Duodenal mucosa (tissue), 2 donors: ENCODE data around the gene PAGE1.

ENCODE experiments used
- H3K27ac ChIP-seq: one replicate; pipeline ENCODE4 v1.7.0; 2013; ENCODE audit warnings: low read depth, low read length
- H3K27me3 ChIP-seq, 2 donors: one replicate each; pipeline ENCODE4 v1.7.0; 2013; ENCODE audit warnings: low read length in 2 of 2, control low read depth in 1 of 2; ENCODE audit not compliant: insufficient read depth in 2 of 2, control insufficient read depth in 1 of 2
- H3K36me3 ChIP-seq, 2 donors: one replicate each; pipeline ENCODE4 v1.7.0; 2013; ENCODE audit warnings: low read length in 2 of 2, control low read depth in 1 of 2; ENCODE audit not compliant: insufficient read depth in 2 of 2, control insufficient read depth in 1 of 2
- H3K4me1 ChIP-seq, 2 donors: one replicate each; pipeline ENCODE4 v1.7.0; 2013; ENCODE audit warnings: low read length in 2 of 2, control low read depth in 1 of 2; ENCODE audit not compliant: insufficient read depth in 2 of 2, control insufficient read depth in 1 of 2
- H3K4me3 ChIP-seq, 2 donors: one replicate each; pipeline ENCODE4 v1.7.0; 2013; ENCODE audit warnings: low read length in 2 of 2, low read depth in 1 of 2
- H3K9ac ChIP-seq, 2 donors: one replicate each; pipeline ENCODE4 v1.7.0; 2013; ENCODE audit warnings: low read length in 2 of 2, low read depth in 1 of 2
- H3K9me3 ChIP-seq, 2 donors: one replicate each; pipeline ENCODE4 v1.7.0; 2013; ENCODE audit warnings: low read length in 2 of 2, control low read depth in 1 of 2; ENCODE audit not compliant: control insufficient read depth in 1 of 2

The PAGE1 gene

GRCh38 chrX:49704691-49705404 lies 9.1 kb upstream of the PAGE1 start:
- H3K4me3 ChIP-seq = no peak overlapping the region
- no peaks in the 10 kb centered on the region for H3K4me1 ChIP-seq
- no peaks in the 10 kb centered on the region for H3K9me3 ChIP-seq
- no peak overlapping the region for H3K27ac ChIP-seq
- H3K36me3 ChIP-seq = no peaks in the 10 kb centered on the region
- H3K9ac ChIP-seq = no peak overlapping the region
- H3K27me3 ChIP-seq = no peaks in the 10 kb centered on the region

DNA sequence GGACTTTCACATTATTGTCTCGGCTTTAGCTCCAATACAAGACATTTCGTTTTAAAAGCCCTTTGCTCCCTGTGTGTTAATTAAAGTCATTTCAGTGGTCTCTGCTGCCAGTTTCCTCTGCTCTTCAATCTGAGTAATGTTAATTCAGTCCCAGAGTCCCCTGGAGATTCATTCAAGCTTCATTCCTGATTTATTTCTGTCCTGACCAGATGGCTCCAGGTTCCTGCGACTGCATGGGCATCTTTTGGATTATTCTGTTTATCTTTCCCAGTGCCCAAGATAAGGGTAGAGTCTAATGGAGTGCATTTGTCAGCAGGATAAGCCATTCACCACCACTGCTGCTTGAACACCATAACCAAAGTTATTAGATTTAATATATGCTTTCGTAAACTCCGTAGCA lies 6.1 kb upstream of the PAGE1 start:
- Histone ChIP-seq H3K27me3 (no peaks in the 10 kb centered on the region), H3K9ac (no peak overlapping the region), H3K4me3 (no peak overlapping the region), H3K27ac (no peak overlapping the region), H3K36me3 (no peaks in the 10 kb centered on the region), H3K4me1 (no peaks in the 10 kb centered on the region), H3K9me3 (no peaks in the 10 kb centered on the region)

DNA sequence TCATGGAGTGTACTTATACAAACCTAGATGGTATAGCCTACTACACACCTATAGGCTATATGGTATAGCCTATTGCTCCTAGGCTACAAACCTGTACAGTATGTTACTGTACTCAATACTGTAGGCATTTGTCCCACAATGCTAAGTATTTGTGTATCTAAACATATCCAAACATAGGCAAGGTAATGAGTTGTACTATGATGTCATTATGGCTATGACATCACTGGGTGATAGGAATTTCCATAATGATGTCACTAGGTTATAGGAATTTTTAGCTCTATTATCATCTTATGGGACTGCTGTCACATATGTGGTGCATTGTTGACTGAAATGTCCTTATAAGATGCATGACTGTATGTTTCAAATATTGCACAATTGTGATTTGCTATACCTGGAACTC lies 5.5 kb upstream of the PAGE1 start:
- no peaks in the 10 kb centered on the region for H3K27me3 ChIP-seq
- H3K36me3 ChIP-seq = no peaks in the 10 kb centered on the region
- no peak overlapping the region for H3K27ac ChIP-seq
- no peak overlapping the region for H3K4me3 ChIP-seq
- no peaks in the 10 kb centered on the region for H3K9me3 ChIP-seq
- no peaks in the 10 kb centered on the region for H3K4me1 ChIP-seq
- no peak overlapping the region for H3K9ac ChIP-seq

GRCh38 chrX:49675075-49675719 lies 20.6 kb downstream of the PAGE1 start:
- Histone ChIP-seq H3K4me3 (no peak overlapping the region), H3K9me3 (no peaks in the 10 kb centered on the region), H3K27ac (no peak overlapping the region), H3K27me3 (no peaks in the 10 kb centered on the region), H3K9ac (no peak overlapping the region), H3K4me1 (no peaks in the 10 kb centered on the region), H3K36me3 (no peaks in the 10 kb centered on the region)

GRCh38 chrX:49673394-49673793 lies 22.4 kb downstream of the PAGE1 start:
- H3K27me3 ChIP-seq = no peaks in the 10 kb centered on the region
- H3K27ac ChIP-seq = no peak overlapping the region
- H3K36me3 ChIP-seq = no peaks in the 10 kb centered on the region
- no peaks in the 10 kb centered on the region for H3K4me1 ChIP-seq
- H3K4me3 ChIP-seq = no peak overlapping the region
- H3K9ac ChIP-seq = no peak overlapping the region
- no peaks in the 10 kb centered on the region for H3K9me3 ChIP-seq

DNA sequence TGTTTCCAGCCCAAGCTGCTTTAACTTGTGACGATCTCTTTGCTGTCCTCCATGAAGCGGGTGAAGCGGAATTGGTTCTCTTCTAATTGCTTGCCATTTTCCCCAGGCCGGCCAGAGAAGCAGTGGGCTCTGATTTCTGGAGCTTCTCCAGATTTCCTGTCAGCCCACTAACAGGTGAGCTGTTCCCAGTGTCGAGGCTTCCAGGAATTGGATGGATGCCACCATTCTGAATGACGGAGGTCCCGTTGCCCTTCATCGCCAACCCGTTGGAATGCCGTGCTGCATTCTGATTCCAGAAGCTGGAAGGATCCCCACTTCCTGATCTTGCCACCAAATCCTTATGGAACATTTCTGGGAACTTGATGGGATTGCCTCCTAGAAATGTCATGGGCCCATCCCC lies 31.0 kb downstream of the PAGE1 start:
- H3K4me1 ChIP-seq = no peaks in the 10 kb centered on the region
- no peaks in the 10 kb centered on the region for H3K9me3 ChIP-seq
- no peaks in the 10 kb centered on the region for H3K36me3 ChIP-seq
- no peaks in the 10 kb centered on the region for H3K27me3 ChIP-seq
- H3K9ac ChIP-seq = no peak overlapping the region
- H3K4me3 ChIP-seq = no peak overlapping the region
- no peak overlapping the region for H3K27ac ChIP-seq

DNA sequence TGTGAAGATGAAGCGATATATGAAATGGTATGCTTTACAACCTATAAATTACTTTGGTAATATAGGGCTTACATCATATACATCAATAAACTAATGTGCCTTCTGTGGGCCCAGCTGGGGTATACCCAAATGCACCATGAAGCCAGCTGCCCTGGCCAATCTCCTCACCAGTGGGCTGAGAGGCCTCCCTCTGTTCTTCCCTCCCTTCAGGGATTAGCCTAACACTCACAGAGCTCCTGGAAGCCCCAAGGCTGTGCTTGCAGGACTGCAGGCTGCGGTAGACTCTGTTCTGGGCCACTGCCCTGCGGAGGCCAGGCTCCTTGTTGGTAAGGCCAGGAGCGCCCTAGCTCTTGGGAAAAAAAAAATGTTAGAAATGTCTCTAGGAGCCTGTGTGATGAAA lies 33.9 kb downstream of the PAGE1 start:
- no peak overlapping the region for H3K4me3 ChIP-seq
- no peaks in the 10 kb centered on the region for H3K27me3 ChIP-seq
- H3K36me3 ChIP-seq = no peaks in the 10 kb centered on the region
- no peaks in the 10 kb centered on the region for H3K9me3 ChIP-seq
- H3K4me1 ChIP-seq = no peaks in the 10 kb centered on the region
- H3K9ac ChIP-seq = no peak overlapping the region
- no peak overlapping the region for H3K27ac ChIP-seq

GRCh38 chrX:49659771-49660170 lies 36.0 kb downstream of the PAGE1 start:
- Histone ChIP-seq H3K4me3 (no peak overlapping the region), H3K36me3 (no peaks in the 10 kb centered on the region), H3K27ac (no peak overlapping the region), H3K27me3 (no peaks in the 10 kb centered on the region), H3K9ac (no peak overlapping the region), H3K4me1 (no peaks in the 10 kb centered on the region), H3K9me3 (no peaks in the 10 kb centered on the region)

DNA sequence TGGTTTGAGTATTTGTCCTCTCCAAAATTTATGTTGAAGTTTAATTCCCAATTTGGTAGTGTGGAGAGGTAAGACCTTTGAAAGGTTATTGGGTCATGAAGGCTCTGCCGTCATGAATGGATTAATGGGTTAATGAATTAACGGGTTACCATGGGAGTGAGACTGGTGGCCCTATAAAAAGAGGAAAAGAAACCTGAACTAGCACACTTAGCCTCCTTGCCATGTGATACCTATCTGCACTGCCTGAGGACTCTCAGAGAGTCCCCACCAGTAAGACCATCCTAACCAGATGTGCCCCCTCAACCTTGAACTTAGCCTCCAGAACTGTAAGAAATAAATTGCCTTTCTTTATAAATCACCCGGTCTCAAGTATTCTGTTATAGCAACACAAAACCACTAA lies 39.3 kb downstream of the PAGE1 start:
- Histone ChIP-seq H3K27ac (no peak overlapping the region), H3K4me3 (no peak overlapping the region), H3K27me3 (no peaks in the 10 kb centered on the region), H3K4me1 (no peaks in the 10 kb centered on the region), H3K36me3 (no peaks in the 10 kb centered on the region), H3K9ac (no peak overlapping the region), H3K9me3 (no peaks in the 10 kb centered on the region)

DNA sequence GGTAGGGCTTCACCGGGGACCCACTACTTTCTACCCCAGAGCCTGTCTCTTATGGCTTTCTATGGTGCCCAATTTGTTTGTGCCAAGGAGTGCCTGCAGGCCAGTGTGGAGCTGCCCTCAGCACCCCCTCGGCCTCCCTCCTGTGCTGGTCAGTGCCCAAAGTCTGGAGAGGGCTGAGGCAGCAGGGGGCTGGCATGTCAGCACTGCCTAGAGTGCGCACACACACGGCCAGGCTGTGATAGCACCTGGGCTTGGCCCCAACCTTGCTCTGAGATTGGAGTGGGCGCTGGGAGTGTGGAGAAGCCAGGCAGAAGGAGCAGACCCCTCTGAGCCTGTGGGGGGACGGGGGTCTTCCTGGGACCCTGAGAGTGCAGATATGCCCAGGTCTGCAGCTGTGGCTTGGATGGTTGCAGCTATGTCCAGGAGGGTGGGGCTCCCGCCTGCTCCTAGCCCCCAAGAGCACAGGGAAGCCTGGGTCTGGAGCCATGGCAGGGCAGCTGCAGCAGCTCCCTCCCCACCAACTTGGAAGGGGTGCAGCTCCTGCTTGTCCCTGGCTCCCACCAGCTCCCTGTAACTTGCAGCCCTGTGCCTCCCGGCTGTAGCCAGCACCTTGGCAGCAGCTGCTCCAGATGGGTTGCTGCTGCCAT lies 50.7 kb downstream of the PAGE1 start:
- H3K9ac ChIP-seq = no peak overlapping the region
- H3K36me3 ChIP-seq = no peaks in the 10 kb centered on the region
- H3K27me3 ChIP-seq = no peaks in the 10 kb centered on the region
- H3K4me3 ChIP-seq = no peak overlapping the region
- H3K27ac ChIP-seq = no peak overlapping the region
- H3K4me1 ChIP-seq = no peaks in the 10 kb centered on the region
- H3K9me3 ChIP-seq = no peaks in the 10 kb centered on the region
